K562 (cell line): ENCODE results near the gene IL31. TPM values are rescaled to one million over a fixed set of nuclear protein-coding genes. Genes with fewer than 3 reads are reported as not detected.

Experiments
- IRF9 ChIP-seq: fragments of 450-650 bp; IDR thresholded peaks from 2 replicates; pipeline ENCODE4 v1.6.1; 2016; ENCODE audit warnings: missing biosample characterization, missing genetic modification characterization
- MXD1 ChIP-seq: fragments of 250-450 bp; sonication (Bioruptor Pico); IDR thresholded peaks from 2 replicates; pipeline ENCODE4 v1.8.0; 2021; ENCODE audit warnings: borderline replicate concordance, mild to moderate bottlenecking, moderate library complexity; ENCODE audit not compliant: poor library complexity, severe bottlenecking
- ZNF318 ChIP-seq, 2 experiments: fragments of 450-650 bp; IDR thresholded peaks; 2 replicates each; pipeline ENCODE4 v1.6.1; 2016; ENCODE audit warnings: mild to moderate bottlenecking in 2 of 2, borderline replicate concordance in 1 of 2, low read depth in 1 of 2, moderate library complexity in 1 of 2
- polyA plus RNA-seq, 8 experiments: library from polyadenylated mRNA; depleted of rRNA in 4 of 8; stranded (reverse) in 5 of 8; unstranded in 3 of 8; fragments of >200 nt; fragmentation: Nextera tagmentation in 2 of 8; fragmentation: Illumina TruSeq in 1 of 8; extraction: Ambion mirVana in 2 of 8; extraction: Trizol in 1 of 8; gene quantifications; 2 replicates each; pipeline versions ENCODE4 v1.2.1 to v1.2.3, GENCODE V29; 2011 to 2014; ENCODE audit warnings: inconsistent platforms in 1 of 8, missing spikeins in 1 of 8
- total RNA-seq, 7 experiments: library from RNA; depleted of rRNA in 6 of 7; stranded (reverse); fragments of >200 nt in 6 of 7; fragmentation: Illumina TruSeq in 2 of 7; extraction: Trizol in 2 of 7; gene quantifications; 2 replicates each; pipeline versions ENCODE4 v1.2.1 to v1.2.3, GENCODE V29; 2011 to 2021; ENCODE audit warnings: low replicate concordance in 1 of 7

IL31 gene
- total and polyA plus RNA-seq, 9 of the 15 experiments (the other 6 are each of a cell fraction or from before 2014, with no cell fraction given) = not detected

- no peak for TF ChIP-seq ZNF318 (IDR thresholded peaks at IDR 0.05; ENCODE audit: borderline replicate concordance in 1 of 2, low read depth in 1 of 2)
- TF ChIP-seq IRF9 (tag) = no peak
- no peak for TF ChIP-seq MXD1
- TF ChIP-seq, all 486 proteins: peak for 0
These were observed 45.5 kb downstream of the IL31 start (continued) for GRCh38 chr12:122128481-122128880.
